ENCODE measurements around the gene CFI. TPM values are rescaled to one million over a fixed set of nuclear protein-coding genes. Genes with fewer than 3 reads are reported as not detected.

The CFI gene
- total and polyA plus RNA-seq, 2 donors (not counting 1 experiment from before 2014, with no cell fraction given) = not detected

GRCh38 chr4:109815151-109816081, 13.6 kb upstream of the CFI start, which contains the start of gene GAR1:
Gene GAR1 (plus strand): TSS chr4:109815762. CDS start chr4:109816165, 403 bp downstream.
- POLR2A ChIA-PET = interaction anchor here (0.8 kb wide), 1 partner anchor 382 kb away, joined by 3 read pairs; no protein-coding TSS in a partner anchor
- Histone ChIP-seq H3K79me2 (ENCODE audit: control insufficient read depth, insufficient read depth, low read length) (peaks cover 34% of the 10 kb centered on the region), H3K27ac (ENCODE audit: low read length in 2 of 2) (peak within 1 kb of the TSS; percentile 80 to 92), H3K9ac (ENCODE audit: low read length) (peak within 1 kb of the TSS; percentile 98), H3K27me3 (replicated peaks in 1 of 4; ENCODE audit: control extremely low read depth in 1 of 4, control insufficient read depth in 3 of 4, insufficient read depth in 4 of 4, low read length in 3 of 4) (no peaks in the 10 kb centered on the region), H3K4me2 (replicated peaks; ENCODE audit: low read depth, low read length, poor library complexity, severe bottlenecking) (peak within 1 kb of the TSS; percentile 98), H4K20me1 (ENCODE audit: control insufficient read depth, insufficient read depth, low read length, poor library complexity, severe bottlenecking) (no peaks in the 10 kb centered on the region), H3K9me3 (ENCODE audit: control extremely low read depth in 1 of 3, control insufficient read depth in 2 of 3, insufficient read depth in 1 of 3, low read length in 2 of 3) (no peaks in the 10 kb centered on the region), H2AFZ (ENCODE audit: insufficient read depth, low read depth, low read length, poor library complexity, severe bottlenecking) (peak within 1 kb of the TSS; percentile 99), H3K4me3 (ENCODE audit: control extremely low read depth in 1 of 5, extremely low read depth in 1 of 5, insufficient read depth in 1 of 5, low read depth in 2 of 5, low read length in 4 of 5) (peak within 1 kb of the TSS; percentile 88 to 98 (median 94)), H3K4me1 (ENCODE audit: control insufficient read depth in 2 of 2, insufficient read depth in 2 of 2, low read length in 2 of 2) (peaks cover 14 to 16% of the 10 kb centered on the region in 2 donors), H3K36me3 (replicated peaks in 1 of 2; ENCODE audit: control extremely low read depth in 1 of 2, control insufficient read depth in 1 of 2, extremely low read depth in 1 of 2, insufficient read depth in 2 of 2, low read length in 1 of 2) (peaks cover 0 to 13% of the 10 kb centered on the region in 2 experiments)
- Mint-ChIP-seq H3K27me3 (no peaks in the 10 kb centered on the region), H3K4me3 (peak within 1 kb of the TSS; percentile 99), H3K4me1 (peaks cover 30% of the 10 kb centered on the region), H3K9me3 (ENCODE audit: insufficient read depth) (no peaks in the 10 kb centered on the region), H3K27ac (peak within 1 kb of the TSS; percentile 97)
- DNase-seq (peak; percentile 91), ATAC-seq (ENCODE audit: low read depth) (peak; percentile 96)
- under 1% methylated on average over 48 of the region's 53 CpGs for WGBS (ENCODE audit: insufficient coverage)
- TF ChIP-seq EZH2 (IDR thresholded peaks at IDR 0.05; ENCODE audit: borderline replicate concordance, insufficient read depth, low read depth, low read length, poor library complexity, severe bottlenecking) = no peak
- TF ChIP-seq, protein P1, sequence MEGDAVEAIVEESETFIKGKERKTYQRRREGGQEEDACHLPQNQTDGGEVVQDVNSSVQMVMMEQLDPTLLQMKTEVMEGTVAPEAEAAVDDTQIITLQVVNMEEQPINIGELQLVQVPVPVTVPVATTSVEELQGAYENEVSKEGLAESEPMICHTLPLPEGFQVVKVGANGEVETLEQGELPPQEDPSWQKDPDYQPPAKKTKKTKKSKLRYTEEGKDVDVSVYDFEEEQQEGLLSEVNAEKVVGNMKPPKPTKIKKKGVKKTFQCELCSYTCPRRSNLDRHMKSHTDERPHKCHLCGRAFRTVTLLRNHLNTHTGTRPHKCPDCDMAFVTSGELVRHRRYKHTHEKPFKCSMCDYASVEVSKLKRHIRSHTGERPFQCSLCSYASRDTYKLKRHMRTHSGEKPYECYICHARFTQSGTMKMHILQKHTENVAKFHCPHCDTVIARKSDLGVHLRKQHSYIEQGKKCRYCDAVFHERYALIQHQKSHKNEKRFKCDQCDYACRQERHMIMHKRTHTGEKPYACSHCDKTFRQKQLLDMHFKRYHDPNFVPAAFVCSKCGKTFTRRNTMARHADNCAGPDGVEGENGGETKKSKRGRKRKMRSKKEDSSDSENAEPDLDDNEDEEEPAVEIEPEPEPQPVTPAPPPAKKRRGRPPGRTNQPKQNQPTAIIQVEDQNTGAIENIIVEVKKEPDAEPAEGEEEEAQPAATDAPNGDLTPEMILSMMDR (IDR thresholded peaks at IDR 0.05) = no peak
- intact Hi-C loops (cut with micrococcal nuclease) = loop anchor here (1.0 to 10.0 kb wide), 7 partner anchors 11 to 1191 kb away; partner anchors contain the start of genes CASP6, OSTC, PLA2G12A and RPL34
- CTCF ChIA-PET = interaction anchor here (0.6 to 1.8 kb wide), 5 partner anchors 11 to 397 kb away, joined by 3 to 7 read pairs (median 3); partner anchors contain the start of gene SEC24B
